NK-92 (cell line): Measurements from ENCODE around the gene RGPD5.
"Not testable (repeated sequence)": the region's sequence is repeated elsewhere in the genome, so short reads cannot be mapped to it uniquely, and the experiment has no call there.

ENCODE experiments used
- DNase-seq: peaks from one replicate; lab custom pipeline; 2025; ENCODE audit not compliant: unreplicated experiment; lab: John Stamatoyannopoulos, UW

RGPD5 gene

DNA sequence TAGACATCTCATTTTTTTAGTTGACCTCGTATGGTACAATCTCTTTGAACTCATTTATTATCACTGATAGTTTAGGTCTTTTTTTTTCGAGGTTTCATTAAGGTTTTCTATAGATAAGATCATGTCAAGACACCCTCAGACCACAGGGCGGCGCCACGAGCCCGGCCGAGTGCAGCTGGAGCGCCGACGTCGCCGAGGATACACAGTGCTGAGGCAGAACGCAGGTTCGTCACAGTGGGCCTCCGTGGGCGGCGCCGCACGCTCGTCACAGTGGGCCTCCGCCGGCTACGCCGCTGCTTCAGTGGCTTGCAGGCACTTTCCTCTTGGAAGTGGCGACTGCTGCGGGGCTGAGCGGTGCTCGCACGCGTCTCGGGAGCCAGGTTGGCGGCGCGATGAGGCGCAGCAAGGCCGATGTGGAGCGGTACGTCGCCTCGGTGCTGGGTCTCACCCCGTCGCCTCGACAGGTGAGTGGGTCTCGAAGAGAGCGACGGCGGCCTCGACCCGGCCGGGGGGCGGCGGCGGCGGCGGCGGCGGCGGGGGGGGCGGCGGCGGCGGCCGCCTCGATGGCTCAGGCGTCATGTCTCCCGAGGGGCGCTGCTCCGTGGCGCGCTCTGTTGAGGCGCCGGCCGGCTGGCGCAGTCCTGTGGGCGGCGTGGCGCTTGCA, at the start of gene RGPD5:
RGPD5 (plus strand) TSS at position 232 of the 664 bp plus-strand sequence; CDS start at position 393, 161 bp downstream.
- DNase-seq: not testable (repeated sequence)

DNA sequence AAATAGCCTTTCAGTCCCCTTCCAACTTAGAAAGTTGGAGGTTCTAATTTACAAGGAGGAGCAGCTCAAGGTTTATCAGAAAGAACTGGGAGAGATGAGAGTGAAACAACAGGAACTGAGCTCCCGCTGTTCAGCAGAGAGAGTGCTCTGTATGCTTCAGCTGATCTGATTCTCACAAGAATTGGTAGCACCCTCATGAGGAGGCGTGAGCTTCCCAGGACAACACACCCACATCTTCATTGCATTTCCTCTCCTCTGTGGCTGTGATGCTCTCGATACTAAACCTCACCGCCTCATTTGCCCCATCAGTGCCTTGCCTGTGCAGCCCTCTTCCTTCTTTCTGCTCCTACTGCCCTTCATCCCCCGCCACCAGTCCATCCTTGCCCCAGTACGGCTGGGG, 42.5 kb upstream of the RGPD5 start:
- not testable (repeated sequence) for DNase-seq

DNA sequence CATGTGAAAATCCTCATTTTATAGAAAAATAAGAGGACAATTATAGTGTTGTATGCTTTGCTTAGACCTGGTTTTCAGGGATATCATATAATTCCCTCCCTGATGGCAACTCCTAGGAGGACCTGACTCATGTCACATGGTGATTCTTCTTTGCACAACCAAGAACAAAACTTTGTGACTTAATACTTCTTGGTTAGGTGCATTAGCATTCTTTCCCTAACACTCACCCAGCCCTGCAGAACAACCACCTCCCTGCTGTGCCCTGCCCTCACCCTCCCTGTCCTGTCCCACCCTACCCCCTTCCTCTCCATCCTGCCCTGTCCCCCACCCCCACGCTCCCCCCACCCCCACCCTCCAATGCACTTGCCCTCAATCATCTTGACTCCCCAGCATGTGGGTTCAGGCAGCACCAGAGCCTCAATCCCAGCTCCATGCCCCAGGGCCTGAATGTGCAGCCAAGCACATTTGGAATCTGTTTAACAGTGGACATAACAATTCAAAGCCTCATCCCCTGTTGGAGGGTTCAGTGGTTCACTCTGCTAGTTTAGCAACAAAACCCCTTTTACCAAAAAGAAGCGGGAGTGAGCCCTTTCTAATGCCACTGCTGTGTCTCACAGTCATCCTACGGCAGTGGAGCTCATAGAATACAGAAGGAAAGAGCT, 36.8 kb upstream of the RGPD5 start:
- DNase-seq: not testable (repeated sequence)

DNA sequence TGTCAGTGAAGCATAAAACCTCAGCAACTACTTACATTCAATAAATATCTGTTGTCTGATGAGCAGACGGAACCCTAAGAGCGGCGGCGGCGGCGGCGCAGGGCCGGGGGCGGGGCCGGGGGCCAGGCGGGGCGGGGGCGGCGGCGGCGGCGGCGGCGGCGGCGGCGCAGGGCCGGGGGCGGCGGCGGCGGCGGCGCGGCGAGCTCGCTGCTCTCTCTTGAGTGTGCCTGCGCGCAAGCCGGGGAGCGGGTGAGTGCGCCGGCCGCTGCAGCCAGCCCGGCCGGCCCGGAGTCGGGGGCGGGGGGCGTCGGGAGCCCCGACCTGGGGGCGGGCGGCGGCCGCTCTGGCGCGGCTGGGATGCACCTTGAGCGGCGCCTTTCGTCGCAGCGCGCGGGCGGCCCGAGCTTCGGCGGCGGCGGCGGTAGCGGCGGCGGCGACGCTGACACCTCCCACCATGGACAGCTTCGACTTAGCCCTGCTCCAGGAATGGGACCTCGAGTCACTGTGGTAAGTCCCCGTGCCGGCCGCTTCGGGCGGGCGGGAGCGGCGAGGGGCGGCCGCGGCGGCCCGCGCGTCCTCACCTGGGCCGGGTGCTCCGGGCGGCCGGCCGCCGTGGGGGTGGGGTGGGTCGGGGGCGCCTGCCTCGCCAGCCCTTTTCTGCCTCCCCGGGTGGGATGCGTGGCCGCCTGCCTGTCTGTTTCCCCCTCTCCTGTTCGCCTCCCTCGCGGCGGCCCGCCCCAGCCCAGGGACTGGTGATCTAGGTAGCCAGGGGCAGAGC, 33.7 kb upstream of the RGPD5 start:
- DNase-seq: not testable (repeated sequence)

DNA sequence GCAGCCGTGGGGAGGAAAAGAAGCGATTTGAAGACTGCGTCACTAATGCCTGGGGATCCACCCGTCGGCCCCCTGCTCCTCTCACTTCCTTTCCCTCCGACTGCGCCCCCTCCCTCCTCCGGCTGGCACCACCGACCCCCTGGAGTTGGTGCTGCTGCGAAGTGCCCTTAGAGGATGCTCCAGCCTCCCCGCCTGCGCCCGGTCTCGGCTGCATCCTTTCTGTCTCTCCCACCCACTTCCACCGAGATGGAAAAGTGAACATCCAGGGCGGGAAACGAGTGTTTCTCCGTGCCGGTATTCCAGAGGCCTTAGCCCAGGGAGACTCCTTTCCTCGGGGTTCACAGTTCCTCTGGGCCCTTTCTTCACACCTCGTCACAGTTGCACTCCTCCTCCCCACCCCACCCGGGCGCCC, 33.1 kb upstream of the RGPD5 start:
- DNase-seq: not testable (repeated sequence)

DNA sequence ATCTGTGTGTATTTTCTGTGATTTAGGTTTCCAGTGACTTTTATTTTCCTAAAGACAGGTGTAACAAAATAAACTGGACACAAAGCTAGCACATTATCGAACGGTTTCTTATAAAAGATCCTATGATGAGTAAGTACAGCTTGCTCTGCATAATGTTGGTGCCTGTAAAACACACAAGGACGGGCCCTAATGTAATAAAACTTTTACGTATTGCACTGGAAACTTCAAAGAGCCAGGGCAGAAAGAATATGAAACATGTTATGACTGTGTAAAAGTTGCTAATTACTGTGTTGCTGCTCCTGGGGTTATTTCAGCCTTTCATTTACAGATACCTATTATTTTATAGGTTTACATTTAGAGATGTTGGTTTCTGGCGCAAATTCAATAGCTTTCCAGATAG, 32.1 kb upstream of the RGPD5 start:
- DNase-seq: not testable (repeated sequence)

DNA sequence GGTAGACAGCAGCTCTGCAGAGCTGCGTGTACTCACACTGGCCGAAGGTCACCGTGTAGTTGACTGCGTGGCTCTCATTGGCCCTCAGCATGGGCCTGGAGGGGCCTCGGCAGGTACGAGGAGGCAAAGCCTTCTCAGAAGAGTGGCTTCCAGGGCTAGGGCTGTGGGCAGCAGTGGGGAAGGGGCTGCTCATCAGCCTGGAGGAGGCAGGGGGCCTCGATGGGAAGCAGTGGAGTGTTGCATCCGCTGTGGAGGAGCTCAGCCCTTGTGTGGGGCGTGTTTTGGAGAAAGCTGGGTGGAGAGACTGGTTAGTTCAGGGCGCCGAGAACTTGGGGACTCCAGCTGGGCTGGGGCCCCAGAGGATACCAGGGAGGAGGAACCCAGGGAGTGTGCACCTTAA, 28.0 kb upstream of the RGPD5 start:
- not testable (repeated sequence) for DNase-seq

DNA sequence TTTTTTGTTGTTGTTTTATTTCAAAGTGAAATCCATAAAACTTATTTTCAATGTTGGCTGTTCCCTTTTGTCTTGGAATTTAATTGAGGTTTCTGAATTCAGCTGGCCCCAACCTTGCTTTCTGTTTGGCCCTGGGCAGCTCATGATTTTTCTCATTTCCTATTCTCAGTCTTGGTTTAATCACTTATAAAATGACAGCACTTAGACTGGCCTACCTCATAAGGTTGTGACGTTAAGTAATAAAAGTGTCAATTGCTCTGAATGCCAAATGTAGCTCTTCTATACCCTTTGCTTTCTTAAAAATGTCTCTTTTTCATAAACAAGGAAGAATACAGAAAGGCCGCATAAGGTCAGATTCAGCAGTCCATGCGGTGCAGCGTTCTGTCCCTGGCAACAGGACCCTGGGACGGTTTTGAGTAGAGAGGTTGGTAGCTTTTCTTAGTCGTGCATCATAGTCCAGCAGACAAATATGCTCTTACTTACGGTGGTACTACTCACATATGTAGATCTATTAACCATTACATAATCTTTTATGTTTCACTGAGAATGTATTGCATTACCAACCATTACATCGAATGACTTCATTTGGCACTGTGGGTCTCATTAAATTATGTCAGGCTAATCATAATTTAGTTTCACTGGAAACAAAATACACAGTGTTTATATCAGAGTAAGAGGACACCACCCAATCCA, 27.1 kb upstream of the RGPD5 start:
- DNase-seq: not testable (repeated sequence)

DNA sequence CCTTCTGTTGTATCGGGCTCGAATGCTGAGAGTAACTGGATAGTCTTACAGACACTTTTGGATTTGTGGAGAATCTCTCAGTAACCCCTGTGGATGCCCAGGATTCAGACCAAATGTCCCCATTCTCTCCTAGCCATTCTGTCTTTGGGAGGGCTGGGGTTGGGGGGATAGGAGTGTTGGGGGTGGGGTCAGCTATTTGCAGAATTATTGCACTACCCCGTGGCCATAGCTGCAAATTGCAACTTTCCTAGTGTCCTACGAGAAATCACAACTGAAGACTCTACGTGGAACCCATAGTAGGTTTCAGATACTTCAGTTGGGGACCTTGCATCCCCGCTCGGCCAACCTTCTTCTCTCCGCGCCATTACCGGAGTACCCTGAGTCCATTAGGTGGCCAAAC, 25.2 kb upstream of the RGPD5 start:
- DNase-seq: not testable (repeated sequence)

DNA sequence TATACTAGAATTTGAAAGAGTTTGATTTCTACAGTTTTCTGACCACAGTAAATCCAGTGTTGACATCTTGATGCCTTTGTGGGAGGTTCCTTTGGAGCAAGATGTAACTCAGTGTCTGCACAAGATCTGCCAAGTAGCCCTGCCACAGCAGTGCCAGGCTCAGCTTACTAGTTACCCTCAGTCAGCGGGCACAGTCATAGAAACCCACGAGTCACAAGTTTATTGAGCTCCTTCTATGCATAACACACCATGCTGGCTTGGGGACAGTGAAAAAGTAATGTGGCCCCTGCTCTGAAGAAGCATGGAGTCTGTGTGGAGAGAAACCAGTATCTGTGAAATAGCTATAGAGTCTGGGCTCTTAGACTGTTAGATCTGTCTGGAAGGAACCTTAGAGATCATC, 15.0 kb upstream of the RGPD5 start:
- not testable (repeated sequence) for DNase-seq

DNA sequence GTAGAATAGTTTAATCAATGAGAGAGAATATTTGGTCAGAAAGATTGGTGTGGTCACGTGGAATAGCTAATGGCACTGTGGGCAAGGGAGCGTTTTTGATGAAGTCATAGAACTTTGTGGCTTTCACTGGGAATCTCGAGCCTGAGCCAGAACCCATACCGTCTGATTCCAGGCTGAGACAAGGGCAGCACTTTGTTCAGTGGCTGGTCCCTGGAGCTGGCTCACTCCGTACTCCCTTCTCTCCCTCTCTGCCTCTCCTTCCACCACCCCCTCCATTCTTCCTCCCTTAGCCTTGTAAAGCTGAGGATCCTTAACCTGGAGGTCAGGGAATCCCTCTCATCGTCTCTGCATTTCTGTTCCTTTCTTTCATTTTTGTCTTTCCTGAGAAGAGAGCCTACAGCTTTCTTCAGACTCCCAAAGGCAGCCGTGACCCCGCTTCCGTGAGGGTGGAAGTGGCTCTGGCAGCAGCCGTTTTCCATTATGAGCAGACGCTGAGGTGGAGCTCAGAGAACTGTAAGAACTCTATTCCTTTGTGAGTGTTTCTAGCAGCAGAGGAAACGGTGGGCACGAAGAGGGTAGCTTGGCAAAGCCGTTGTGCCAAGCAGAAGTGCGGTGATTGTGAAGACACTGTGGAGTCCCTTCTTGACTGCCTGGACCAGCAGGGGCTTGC, 12.8 kb upstream of the RGPD5 start:
- not testable (repeated sequence) for DNase-seq

DNA sequence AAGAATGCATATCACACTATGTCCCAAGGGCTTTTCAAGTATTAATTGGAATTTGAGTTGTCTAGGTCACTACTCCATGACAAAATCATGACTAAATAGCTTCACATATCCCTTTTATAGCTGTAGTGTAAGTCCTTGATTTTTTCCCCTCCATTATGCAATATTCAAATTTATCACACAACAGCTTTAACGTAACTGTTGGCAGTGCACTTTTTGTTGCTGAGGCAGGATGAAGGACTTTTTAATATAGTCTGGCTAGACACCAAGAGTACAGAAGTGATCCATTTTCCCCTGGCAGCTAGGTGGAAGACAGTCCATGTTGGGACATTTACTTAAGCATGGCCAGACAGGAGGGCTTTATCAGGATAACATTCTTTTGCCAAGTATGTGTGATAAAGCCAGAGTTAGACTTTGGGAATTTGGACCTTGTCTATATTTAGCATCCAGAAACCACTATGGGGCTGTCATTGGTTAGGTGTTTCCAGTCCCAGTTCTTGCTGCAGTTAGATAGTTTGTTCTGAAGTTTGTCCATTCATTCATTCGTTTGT, 11.6 kb upstream of the RGPD5 start:
- not testable (repeated sequence) for DNase-seq

DNA sequence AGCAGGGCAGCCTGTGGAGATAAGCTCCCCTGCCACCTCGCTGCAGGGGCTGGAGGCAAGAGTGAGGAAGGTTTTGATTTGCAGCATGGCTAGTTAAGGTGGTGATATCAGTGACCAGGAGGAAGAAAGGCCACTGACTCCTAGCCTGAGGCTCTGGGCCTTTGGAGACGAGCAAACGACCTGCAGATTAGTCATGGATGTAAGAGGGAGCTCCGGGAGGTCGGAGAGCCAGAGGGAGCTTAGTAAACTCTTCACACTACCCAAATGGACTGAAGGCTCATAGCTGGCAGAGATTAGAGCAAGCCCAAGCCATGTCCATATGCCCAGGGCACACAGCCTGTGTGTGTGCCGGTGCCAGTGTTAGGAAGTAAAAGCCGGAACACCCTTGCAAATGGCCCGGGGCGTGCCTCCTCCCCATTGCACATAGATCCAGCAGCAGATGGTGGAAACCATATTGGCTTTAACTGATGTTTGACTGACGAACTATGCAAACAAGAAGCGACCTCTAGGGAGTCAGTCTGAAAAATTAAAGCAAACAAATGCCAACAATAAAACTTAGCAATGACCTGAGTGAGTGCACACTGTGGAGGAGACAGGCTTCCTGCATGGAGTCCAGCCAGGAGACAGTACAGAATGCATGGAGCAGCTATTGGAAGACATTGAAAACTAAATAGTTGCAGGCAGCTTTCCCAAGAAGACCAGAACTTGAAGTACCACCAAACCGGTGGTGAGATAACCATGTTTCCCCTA, 2.4 kb upstream of the RGPD5 start:
- DNase-seq: not testable (repeated sequence)

DNA sequence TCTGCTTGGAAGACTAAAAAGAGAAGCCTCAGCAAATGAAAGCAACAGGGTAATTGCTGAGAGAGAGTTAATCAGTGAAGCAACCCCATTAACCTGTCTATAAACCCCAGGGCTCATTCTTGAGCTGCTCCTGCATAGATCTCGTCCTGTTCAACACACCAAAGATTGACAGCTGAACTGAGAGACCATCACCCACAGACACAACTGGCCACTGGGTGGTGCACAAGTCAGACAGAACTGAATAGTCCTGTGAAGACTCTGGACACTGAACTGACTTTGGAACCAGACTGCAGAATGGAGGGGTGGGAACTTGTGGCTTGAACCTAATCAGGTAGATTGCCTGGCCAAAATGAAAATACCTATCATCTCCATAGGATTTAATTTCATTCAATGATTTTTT, 1.4 kb upstream of the RGPD5 start:
- DNase-seq: not testable (repeated sequence)

DNA sequence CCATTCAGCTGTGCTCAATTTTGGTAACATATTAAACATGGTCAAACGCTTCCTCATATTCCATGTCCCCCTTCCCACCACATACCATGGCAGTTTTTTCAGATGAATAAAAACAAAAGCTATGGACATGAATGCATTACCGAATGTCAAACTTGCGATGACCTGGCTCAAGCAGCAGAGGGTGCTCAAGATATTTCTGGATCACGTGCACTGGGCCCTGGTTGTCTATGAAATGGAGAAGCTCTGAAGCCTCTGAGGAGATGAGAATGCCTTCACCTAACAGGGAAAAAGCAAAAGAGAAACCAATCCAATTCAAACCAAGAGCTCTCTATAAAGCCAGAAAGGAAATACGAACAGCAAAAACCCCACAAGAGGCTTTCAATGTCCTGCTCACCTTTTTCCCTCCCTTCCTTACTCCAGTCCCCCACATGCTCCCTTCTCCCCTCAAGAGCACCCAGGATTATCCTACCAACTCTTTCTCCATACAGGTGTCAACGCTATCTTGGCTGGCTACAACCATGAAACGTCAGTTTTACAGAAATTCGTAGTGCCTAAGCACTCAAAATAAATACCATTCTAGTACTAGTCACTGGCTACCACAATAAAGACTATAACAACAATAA, 77.1 kb downstream of the RGPD5 start:
- DNase-seq: not testable (repeated sequence)

DNA sequence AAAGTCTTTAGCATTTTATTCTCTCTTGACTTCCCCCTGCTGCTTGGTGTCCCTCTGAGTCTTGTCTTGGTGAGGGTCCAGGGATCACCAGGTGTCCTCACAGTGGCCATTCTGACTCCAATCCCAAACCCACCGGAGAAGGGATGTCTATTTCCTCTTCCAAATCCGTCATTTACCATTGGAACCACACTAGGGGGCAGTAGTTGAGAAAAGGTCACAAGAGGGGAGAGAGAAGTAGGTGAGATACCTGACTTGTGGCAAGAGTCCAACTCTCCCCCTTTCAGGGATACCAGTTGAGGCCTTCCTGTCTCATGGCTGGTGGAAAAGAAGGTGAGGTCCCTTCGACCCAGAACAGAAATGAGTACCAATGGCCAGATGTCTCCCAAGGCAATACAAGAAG, 82.5 kb downstream of the RGPD5 start:
- DNase-seq: not testable (repeated sequence)

DNA sequence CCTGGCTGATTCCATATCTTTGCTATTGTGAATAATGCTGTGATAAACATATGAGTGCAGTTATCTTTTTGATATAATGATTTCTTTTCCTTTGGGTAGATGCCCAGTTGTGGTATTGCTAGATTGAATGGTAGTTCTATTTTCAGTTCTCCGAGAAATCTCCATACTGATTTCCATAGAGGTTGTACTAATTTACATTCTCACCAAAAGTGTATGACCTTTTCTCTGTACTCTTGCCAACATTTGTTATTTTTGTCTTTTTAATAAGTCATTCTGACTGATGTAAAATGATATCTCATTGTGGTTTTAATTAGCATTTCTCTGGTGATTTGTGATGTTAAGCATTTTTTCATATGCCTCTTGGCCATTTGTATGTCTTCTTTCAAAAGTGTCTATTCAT, 88.0 kb downstream of the RGPD5 start:
- DNase-seq: not testable (repeated sequence)

DNA sequence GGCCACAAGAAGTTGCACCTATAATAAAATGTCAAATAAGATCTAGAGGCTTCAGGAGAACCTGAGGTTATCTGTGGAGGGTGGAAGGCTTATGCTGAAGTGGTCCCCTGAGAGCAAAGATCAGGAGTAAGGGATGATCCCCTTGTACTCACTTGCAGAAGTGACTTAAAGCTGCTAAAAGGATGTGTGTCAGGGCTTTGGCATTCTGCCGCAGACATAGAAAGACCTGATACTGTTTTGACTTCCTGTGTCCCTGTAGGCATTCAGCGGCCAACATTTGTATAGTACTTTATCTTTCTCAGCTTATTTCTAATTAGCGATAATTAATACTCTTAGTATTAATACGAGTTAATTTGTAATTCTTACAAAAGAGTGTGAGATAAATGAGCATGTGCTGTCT, 94.3 kb downstream of the RGPD5 start:
- not testable (repeated sequence) for DNase-seq

DNA sequence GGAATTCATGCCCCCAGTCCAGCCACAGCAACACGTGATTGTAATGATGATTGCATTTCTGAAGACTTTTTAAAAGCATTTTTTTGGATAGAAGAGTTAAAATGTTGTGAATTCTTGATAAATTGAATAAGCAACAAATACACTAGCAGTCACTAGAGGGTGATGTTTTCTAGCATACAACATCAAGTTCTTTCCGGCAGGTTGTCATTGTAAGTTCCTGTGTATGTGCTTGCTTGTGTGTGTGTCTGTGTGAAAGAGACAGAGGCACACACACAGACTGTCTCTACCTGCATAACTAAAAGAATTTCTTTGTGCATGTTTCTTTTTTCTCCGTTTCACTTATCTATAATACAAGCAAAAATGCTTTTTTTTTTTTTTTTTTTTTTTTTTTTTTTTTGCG, 95.8 kb downstream of the RGPD5 start:
- not testable (repeated sequence) for DNase-seq
